Kidney (tissue), 14 donors: ENCODE data around the gene PPHLN1. TPM values are rescaled to one million over a fixed set of nuclear protein-coding genes. Genes with fewer than 3 reads are reported as not detected.

Source experiments
- DNase-seq, 5 donors: peaks; one replicate each; pipeline ENCODE4 v3.0.0-alpha.2; 2013 to 2020
- FAIRE-seq: peaks from 2 replicates; lab custom pipeline; 2012; peaks lifted over from hg19 to GRCh38; lab: Jason Lieb, UNC
- H3K27ac ChIP-seq, 2 donors: one replicate each; pipeline ENCODE4 v1.7.0; 2013; ENCODE audit warnings: low read depth in 2 of 2, low read length in 2 of 2, inconsistent platforms in 1 of 2
- H3K27me3 ChIP-seq: one replicate; pipeline ENCODE4 v1.7.1; 2013; ENCODE audit warnings: low read length, inconsistent platforms; ENCODE audit not compliant: control insufficient read depth, insufficient read depth
- H3K36me3 ChIP-seq, 3 donors: one replicate each; pipeline versions ENCODE4 v1.7.0 to v1.7.1; 2013; ENCODE audit warnings: low read length in 3 of 3, control low read depth in 1 of 3, inconsistent platforms in 1 of 3; ENCODE audit not compliant: insufficient read depth in 3 of 3, control insufficient read depth in 2 of 3
- H3K4me1 ChIP-seq, 3 donors: one replicate each; pipeline versions ENCODE4 v1.7.0 to v1.7.1; 2013; ENCODE audit warnings: low read length in 3 of 3, inconsistent platforms in 1 of 3, low read depth in 1 of 3; ENCODE audit not compliant: control insufficient read depth in 2 of 3, insufficient read depth in 2 of 3
- H3K4me3 ChIP-seq, 3 donors: one replicate each; pipeline versions ENCODE4 v1.7.0 to v1.8.1; 2013; ENCODE audit warnings: low read length in 3 of 3, control low read depth in 1 of 3, inconsistent platforms in 1 of 3
- H3K9ac ChIP-seq, 3 donors: one replicate each; pipeline versions ENCODE4 v1.7.0 to v1.7.1; 2013; ENCODE audit warnings: low read length in 3 of 3, control low read depth in 1 of 3, inconsistent platforms in 1 of 3
- H3K9me3 ChIP-seq, 3 donors: one replicate each; pipeline versions ENCODE4 v1.7.0 to v1.7.1; 2013; ENCODE audit warnings: low read length in 3 of 3, control low read depth in 1 of 3, inconsistent platforms in 1 of 3; ENCODE audit not compliant: control insufficient read depth in 2 of 3, insufficient read depth in 1 of 3
- intact Hi-C: fragments of 100-400 bp; cut with DNase I; formaldehyde crosslinking; loops from one replicate; pipeline ENCODE4 v1.11.1; 2022
- microRNA-seq: library from miRNA; unstranded; fragments of <30 nt; microRNA quantifications from one replicate; pipeline ENCODE4 v1.2.0, GENCODE V29; 2020
- polyA plus RNA-seq: library from polyadenylated mRNA; stranded (reverse); fragments of 350-450 nt; fragmentation: Illumina TruSeq; extraction: RNeasy Lipid Tissue Mini Kit (QIAGEN cat#74804); gene quantifications from one replicate; pipeline ENCODE4 v1.2.3, GENCODE V29; 2014; ENCODE audit warnings: low read depth, low replicate concordance; ENCODE audit not compliant: insufficient read depth
- total RNA-seq: library from RNA; stranded (reverse); fragmentation: NEBNext Ultra II Directional; extraction: Animal tissue kit (Norgen Biotek cat#: 25700); gene quantifications from one replicate; pipeline ENCODE4 v1.2.1, GENCODE V29; 2021
- TF ChIP-seq, protein P1 (sequence below): IDR thresholded peaks from 3 replicates; pipeline ENCODE4 v1.5.1; 2012; ENCODE audit warnings: mild to moderate bottlenecking, moderate library complexity, borderline replicate concordance; ENCODE audit not compliant: insufficient read depth; ENCODE audit errors: extremely low read depth
- donor health status: control.
- donor health status: control.
- donor health status: control.
- donor health status: control.
- donor health status: control.
- donor health status: DM: yes; HTN: yes; CAD: no.
- donor health status: Normal renal cell carcinoma (clear cell type).

Gene PPHLN1
- total and polyA plus RNA-seq, 2 donors from 2014 or later, result 32.0 to 51.9 TPM

- no peak overlapping the region for H3K27ac ChIP-seq
- no peaks in the 10 kb centered on the region for H3K36me3 ChIP-seq
- intact Hi-C loops, result no loop called here
- H3K4me1 ChIP-seq, result no peaks in the 10 kb centered on the region
- DNase-seq (no peak), FAIRE-seq (no peak)
- TF ChIP-seq, protein P1, sequence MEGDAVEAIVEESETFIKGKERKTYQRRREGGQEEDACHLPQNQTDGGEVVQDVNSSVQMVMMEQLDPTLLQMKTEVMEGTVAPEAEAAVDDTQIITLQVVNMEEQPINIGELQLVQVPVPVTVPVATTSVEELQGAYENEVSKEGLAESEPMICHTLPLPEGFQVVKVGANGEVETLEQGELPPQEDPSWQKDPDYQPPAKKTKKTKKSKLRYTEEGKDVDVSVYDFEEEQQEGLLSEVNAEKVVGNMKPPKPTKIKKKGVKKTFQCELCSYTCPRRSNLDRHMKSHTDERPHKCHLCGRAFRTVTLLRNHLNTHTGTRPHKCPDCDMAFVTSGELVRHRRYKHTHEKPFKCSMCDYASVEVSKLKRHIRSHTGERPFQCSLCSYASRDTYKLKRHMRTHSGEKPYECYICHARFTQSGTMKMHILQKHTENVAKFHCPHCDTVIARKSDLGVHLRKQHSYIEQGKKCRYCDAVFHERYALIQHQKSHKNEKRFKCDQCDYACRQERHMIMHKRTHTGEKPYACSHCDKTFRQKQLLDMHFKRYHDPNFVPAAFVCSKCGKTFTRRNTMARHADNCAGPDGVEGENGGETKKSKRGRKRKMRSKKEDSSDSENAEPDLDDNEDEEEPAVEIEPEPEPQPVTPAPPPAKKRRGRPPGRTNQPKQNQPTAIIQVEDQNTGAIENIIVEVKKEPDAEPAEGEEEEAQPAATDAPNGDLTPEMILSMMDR, result no peak
- H3K9me3 ChIP-seq, result no peaks in the 10 kb centered on the region
- no peak overlapping the region for H3K9ac ChIP-seq
- no peaks in the 10 kb centered on the region for H3K27me3 ChIP-seq
- no peak overlapping the region for H3K4me3 ChIP-seq
Measured at GRCh38 chr12:42490261-42490842, 164.4 kb downstream of the PPHLN1 start.

Small RNA genes within 50 kb of the gene (microRNA-seq; reads per million reads assigned to microRNA genes)
- not detected for gene MIR7851

Other genes starting within 250 kb of the PPHLN1 start
- gene GXYLT1, start 181.3 kb upstream of the PPHLN1 start, total RNA-seq, result 13.4 TPM
- gene GXYLT1, start 181.3 kb upstream of the PPHLN1 start, polyA plus RNA-seq, result 3.2 TPM
- gene YAF2, start 87.9 kb upstream of the PPHLN1 start, total RNA-seq, result 32.0 TPM
- gene YAF2, start 87.9 kb upstream of the PPHLN1 start, polyA plus RNA-seq, result 15.0 TPM
- 45.6 TPM for gene ZCRB1, start 73 bp upstream of the PPHLN1 start, total RNA-seq
- 87.5 TPM for gene ZCRB1, start 73 bp upstream of the PPHLN1 start, polyA plus RNA-seq